ENCODE data around the gene FNDC10. TPM values are rescaled to one million over a fixed set of nuclear protein-coding genes. Genes with fewer than 3 reads are reported as not detected.
A peak's percentile ranks its signal among the peaks of the same experiment; 100 is the strongest.

FNDC10 gene
- total RNA-seq, 4 donors from 2014 or later = 9.0 to 26.2 (median 24.5) TPM

GRCh38 chr1:1628754-1629429 lies 29.0 kb upstream of the FNDC10 start:
- Histone ChIP-seq H3K27ac (peak overlapping the region; percentile 45), H3K9me3 (no peaks in the 10 kb centered on the region), H3K27me3 (peaks cover 30% of the 10 kb centered on the region), H3K4me3 (peak overlapping the region; percentile 49), H3K36me3 (peaks cover 7% of the 10 kb centered on the region), H3K4me1 (peaks cover 59% of the 10 kb centered on the region)
- DNase-seq (ENCODE audit: low spot score in 2 of 2) = peak in 1 of 2 donors; percentile 62
- no CpG with 5 or more reads among the region's 53 CpGs for WGBS
- TF ChIP-seq EP300 (IDR thresholded peaks at IDR 0.05) (no peak), POLR2AphosphoS5 (IDR thresholded peaks at IDR 0.05) (no peak), POLR2A (IDR thresholded peaks at IDR 0.05) (no peak), CTCF (IDR thresholded peaks at IDR 0.05) (no peak)

- peaks cover 59% of the 10 kb centered on the region for H3K4me1 ChIP-seq
- TF ChIP-seq CTCF (IDR thresholded peaks at IDR 0.05) (no peak), POLR2A (IDR thresholded peaks at IDR 0.05) (no peak), EP300 (IDR thresholded peaks at IDR 0.05) (no peak), POLR2AphosphoS5 (IDR thresholded peaks at IDR 0.05) (no peak)
Observed at GRCh38 chr1:1627829-1628753, 28.2 kb upstream of the FNDC10 start.

GRCh38 chr1:1627261-1627828 lies 27.4 kb upstream of the FNDC10 start:
- Histone ChIP-seq H3K4me3 (peak overlapping the region; percentile 49), H3K9me3 (no peaks in the 10 kb centered on the region), H3K27me3 (peaks cover 30% of the 10 kb centered on the region), H3K27ac (peak overlapping the region; percentile 42), H3K4me1 (peaks cover 59% of the 10 kb centered on the region), H3K36me3 (peaks cover 9% of the 10 kb centered on the region)
- no peak for TF ChIP-seq EP300 (IDR thresholded peaks at IDR 0.05)
- TF ChIP-seq POLR2A (IDR thresholded peaks at IDR 0.05) = no peak
- TF ChIP-seq POLR2AphosphoS5 (IDR thresholded peaks at IDR 0.05) = no peak
- TF ChIP-seq CTCF (IDR thresholded peaks at IDR 0.05) = no peak
- DNase-seq (ENCODE audit: low spot score in 2 of 2) = peak in 1 of 2 donors; percentile 74
- WGBS = 40% methylated on average over 1 of the region's 37 CpGs

More at GRCh38 chr1:1627829-1628753, 28.2 kb upstream of the FNDC10 start:
- peak overlapping the region; percentile 42 for H3K27ac ChIP-seq
- H3K36me3 ChIP-seq = peaks cover 9% of the 10 kb centered on the region
- 74% methylated on average over 21 of the region's 53 CpGs for WGBS
- peaks cover 30% of the 10 kb centered on the region for H3K27me3 ChIP-seq
- H3K4me3 ChIP-seq = peak overlapping the region; percentile 49
- H3K9me3 ChIP-seq = no peaks in the 10 kb centered on the region
- DNase-seq (ENCODE audit: low spot score in 2 of 2) = peak in 1 of 2 donors; percentile 67

DNA sequence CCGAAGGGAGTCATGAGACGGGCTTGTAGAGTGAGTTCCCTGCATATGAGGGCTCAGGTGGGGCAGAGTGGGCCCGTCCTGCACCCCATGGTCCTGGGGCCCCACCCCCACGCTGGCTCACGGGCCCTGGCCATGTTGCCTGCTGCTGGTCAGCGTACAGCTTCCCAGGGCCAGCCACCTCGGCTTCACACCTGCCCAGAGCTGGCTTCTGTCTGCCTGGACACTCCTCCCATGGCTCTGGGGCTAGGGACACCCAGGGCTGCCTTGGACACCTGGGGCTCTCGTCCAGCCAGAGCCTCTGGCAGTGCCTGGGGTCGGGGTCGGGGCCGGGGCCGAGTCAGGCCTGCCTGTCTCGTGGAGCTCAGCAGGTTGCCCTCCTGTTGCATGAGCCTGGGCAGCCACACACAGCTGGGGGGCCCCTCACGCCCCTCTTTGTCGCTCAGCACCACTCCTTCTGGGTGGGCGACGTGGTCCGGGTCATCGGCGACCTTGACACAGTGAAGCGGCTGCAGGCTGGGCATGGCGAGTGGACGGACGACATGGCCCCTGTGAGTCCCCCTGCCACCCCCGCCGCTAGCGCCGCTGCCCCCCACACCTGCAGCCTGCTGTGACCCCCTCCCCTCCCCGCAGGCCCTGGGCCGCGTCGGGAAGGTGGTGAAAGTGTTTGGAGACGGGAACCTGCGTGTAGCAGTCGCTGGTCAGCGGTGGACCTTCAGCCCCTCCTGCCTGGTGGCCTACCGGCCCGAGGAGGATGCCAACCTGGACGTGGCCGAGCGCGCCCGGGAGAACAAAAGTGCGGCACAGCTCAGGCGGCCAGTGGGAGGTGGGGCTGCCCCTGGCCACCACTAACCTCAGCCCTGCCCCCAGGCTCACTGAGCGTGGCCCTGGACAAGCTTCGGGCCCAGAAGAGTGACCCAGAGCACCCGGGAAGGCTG lies 26.5 kb upstream of the FNDC10 start:
- WGBS = 94% methylated on average over 39 of the region's 48 CpGs
- H3K4me1 ChIP-seq = peaks cover 51% of the 10 kb centered on the region
- TF ChIP-seq POLR2AphosphoS5 (IDR thresholded peaks at IDR 0.05) = no peak
- TF ChIP-seq CTCF (IDR thresholded peaks at IDR 0.05) = no peak
- no peak for TF ChIP-seq EP300 (IDR thresholded peaks at IDR 0.05)
- no peak for TF ChIP-seq POLR2A (IDR thresholded peaks at IDR 0.05)
- DNase-seq (ENCODE audit: low spot score in 2 of 2) = peak; percentile 67 to 77
- no peak overlapping the region for H3K27ac ChIP-seq
- H3K4me3 ChIP-seq = peak overlapping the region; percentile 49
- H3K36me3 ChIP-seq = peaks cover 9% of the 10 kb centered on the region
- H3K27me3 ChIP-seq = peaks cover 22% of the 10 kb centered on the region
- no peaks in the 10 kb centered on the region for H3K9me3 ChIP-seq

Measured in suprapubic skin (tissue), 4 donors.